NCI-H2196 (cell line): Measurements from ENCODE around the gene DIRAS2.

Experiments
- DNase-seq: peaks from one replicate; lab custom pipeline; 2025; ENCODE audit not compliant: unreplicated experiment; lab: John Stamatoyannopoulos, UW

Gene DIRAS2

DNA sequence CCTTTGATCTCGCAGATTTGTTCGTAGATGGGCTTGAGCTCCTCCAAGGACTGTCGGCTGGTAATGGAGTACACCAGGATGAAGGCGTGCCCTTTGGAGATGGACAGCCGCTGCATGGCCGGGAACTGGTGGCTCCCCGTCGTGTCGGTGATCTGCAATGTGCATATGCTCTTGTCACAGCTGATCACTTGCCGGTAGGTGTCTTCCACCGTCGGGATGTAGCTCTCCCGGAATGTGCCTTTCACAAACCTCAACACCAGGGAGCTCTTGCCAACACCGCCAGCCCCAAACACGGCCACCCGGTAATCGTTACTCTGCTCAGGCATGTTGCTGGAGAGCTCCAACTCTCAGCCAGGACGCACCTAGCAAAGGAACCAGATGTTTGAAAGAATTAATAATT lies 29.1 kb downstream of the DIRAS2 start:
- DNase-seq, result no peak

DNA sequence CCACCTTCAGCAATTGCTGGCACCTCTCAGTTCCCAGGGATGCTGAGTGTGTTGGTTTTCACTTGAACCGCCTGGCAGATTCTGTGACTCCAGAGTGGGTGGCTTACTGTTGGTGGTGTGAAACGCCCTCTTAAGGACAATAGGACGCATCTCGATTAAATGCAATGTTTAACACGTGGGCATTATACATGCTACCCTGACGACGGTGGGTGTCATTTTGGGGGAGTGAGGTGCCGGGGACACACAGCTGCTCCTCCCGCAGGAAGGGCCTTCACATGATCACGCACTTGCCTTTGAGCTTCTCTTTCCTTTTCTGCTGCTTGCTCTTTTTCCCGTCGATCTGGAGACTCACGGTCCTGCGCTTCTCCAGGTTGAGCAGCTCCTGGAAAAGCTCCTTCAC lies 29.7 kb downstream of the DIRAS2 start:
- DNase-seq, result no peak

DNA sequence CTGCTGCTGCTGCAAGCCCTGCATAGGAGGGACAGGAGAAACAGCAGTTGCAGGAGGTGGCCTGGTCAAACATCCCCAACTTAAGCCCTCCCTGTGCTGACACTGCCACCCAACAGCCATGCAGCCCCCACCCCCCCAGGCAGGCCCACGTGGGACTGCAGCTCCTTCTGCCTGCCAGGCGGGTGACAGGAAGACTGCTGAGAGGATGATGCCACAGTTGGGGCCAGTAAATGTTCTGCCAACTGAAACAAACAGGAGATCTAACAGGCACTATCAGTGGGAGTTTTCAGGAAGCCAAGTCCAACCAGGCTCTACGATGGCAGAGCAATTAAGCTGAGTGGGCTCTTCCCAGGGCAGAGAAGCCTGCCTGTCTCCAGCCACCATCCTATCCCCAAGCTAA lies 31.1 kb downstream of the DIRAS2 start:
- DNase-seq, result no peak

DNA sequence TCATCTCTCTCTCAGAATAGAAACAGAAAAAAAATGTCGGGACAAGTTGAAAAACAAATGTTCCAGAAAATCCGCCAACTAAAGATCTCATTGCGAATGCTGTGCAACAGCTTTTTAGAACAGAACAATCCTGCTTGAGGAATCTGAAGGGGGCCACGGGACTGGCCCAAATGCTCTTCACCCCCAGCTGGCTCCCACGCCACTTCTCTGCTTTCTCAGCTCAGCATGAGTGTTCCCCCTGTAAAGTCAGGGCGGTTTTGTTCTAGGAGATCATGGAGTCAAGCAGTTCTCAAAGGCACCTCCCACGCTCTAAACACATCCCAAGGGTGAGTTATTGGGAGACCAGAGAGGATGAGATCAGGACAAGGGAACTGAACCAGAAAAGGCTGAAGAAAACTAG lies 31.5 kb downstream of the DIRAS2 start:
- no peak for DNase-seq

DNA sequence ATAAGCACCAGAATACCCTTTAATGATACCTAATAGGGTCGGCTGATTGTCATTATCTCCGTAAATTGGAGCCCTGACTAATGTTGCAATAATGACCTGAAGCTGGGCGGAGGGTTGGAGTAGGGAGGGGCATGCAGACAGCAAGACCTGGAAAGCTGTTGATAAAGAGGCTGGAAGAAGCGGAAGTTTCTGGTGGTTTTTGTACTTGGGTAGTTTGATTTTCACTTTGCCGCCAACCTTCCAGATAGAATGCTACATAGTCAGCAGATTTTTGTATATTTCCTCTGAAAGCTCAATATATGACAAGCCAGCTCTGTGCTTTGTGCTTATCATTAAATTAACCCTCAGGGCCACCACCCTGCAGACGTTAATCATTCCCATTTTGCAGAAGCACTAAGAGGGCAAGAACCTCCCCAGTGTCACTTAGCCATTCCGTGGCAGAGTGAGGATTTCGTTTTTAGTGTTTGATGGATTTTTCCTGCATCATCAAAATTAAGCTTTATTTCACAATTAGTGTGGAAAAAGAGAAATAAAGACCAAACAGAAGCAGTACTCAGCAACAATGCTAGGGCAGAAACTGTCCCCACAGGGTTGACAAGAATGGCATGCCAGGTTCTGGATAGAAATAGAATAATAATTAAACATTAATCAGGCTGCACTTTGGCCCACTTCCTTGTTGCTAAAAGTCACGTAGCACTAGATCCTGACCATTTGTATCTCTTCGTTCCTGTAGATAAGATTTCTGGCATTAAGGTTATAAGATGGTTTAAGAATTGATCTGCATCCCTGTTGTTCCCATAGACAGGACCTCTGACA lies 34.7 kb downstream of the DIRAS2 start:
- DNase-seq, result no peak

DNA sequence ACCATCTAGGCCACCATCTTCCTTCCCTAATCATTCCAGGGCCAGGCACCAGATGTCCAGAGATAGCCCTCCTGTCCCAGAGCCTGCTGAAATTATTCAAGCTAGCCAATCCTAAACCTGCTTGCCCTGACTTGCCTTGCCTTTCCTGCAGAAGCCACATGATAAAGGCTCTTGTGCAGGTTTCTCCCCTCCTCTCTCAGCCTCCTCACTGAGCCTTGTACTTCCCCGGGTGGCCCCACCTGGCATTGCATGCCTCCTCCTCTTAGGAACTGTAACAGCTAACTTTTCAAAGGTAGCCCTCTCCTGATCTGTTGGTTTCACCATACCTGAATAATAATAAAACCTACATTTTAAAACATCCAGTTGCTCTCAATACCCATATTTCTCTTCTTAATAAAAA lies 42.6 kb downstream of the DIRAS2 start:
- DNase-seq, result no peak

DNA sequence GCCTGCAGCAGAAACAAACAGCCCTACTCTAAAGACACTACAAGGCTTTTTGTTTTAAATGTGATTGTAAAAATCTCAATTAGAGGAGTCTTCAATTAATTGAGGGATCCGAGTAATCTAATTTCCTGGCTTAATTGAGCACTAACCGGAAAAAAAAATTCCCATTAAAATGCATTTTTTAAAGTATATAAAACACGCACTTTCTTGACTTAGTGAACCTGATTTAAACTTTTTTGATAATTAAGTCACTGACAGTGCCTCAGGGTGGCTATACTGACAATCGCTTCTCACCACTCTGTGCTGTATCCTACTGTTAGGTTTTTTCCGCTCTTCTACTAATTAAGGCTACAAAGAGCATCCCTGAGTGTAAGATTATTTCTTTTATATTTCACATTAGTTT lies 44.4 kb downstream of the DIRAS2 start:
- no peak for DNase-seq

DNA sequence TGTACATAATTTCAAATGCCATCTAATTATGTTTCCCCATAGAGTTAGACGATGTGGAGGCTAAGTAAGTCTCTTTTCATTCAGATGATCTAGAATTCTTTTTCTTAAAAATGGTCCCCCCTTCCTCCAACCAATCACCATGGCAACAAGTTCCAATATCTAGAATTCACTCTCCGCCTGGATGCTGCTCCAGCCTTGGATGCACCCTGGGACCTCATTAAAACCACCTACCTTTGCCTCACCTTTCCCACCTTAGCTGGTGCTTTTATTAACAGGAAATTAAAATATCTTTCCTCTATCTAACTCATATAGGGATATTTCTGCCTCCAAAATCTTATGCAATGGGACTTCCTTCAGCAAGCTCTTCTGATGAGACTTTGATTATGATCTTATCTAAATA lies 49.0 kb downstream of the DIRAS2 start:
- no peak for DNase-seq

DNA sequence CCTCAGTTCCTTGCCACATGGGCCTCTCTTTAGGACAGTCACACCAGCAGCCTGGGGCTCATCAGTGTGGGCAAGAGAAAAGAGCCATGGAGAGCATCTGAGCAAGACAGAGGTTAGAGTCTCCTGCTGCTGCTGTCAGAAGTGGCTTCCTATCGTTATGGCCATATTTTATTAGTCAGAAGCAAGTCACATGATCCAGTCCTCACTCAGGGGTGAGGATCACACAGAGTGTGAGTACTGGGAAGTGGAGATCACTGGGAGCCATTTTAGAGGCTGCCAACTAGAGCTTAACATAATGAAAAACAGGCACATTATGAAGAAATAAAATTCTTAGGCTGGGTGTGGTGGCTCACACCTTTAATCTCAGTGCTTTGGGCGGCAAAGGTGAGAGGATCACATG lies 62.0 kb downstream of the DIRAS2 start:
- no peak for DNase-seq

DNA sequence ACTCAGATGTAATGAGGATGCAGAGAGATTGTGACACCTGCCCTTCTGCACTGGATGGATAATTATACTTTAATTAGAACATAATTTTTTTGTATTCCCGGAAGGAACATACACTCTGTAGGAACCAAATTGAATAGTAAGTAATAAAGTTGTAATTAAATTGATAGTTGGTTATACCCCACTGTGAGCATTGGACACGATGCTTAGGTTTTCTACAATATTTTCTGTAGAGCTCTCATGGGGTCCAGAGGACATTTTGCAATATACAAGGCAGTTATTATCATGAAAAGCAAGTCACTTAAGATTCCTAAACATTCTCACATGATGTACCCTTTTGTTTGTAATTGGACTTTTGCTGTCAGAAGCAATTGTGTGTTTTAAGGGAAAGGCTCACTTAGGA lies 63.4 kb downstream of the DIRAS2 start:
- no peak for DNase-seq

DNA sequence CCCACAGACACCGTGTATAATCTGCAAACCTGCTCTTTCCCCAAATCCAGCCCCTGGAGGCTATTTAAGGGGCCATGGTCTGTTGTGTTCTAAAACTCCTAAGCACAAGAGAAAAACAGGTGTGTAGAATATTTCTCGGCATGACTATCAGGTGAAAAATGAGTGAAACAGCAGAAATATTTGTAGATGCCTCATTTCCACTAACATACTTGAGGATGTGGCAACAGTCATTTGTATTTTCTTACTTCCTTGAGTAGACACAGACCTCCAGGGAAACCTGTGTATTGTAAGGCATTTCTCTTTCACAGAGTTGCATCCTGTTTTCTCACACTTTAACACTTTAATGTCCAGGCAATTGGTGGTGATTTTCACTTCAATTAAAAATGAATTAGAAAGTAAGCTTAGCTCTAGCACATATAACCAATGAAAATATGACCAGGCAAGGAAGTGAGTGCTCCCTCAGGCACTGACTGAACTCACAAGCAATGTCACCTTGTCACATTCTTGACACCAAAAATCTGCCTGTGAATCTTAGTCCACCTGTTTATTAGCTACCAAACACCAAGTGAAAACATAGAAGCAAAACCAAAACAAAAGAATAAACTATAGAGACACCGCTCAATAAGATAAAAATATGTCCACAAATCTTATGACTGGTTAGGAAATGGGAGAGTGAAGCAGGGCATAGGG lies 64.4 kb downstream of the DIRAS2 start:
- DNase-seq, result no peak

DNA sequence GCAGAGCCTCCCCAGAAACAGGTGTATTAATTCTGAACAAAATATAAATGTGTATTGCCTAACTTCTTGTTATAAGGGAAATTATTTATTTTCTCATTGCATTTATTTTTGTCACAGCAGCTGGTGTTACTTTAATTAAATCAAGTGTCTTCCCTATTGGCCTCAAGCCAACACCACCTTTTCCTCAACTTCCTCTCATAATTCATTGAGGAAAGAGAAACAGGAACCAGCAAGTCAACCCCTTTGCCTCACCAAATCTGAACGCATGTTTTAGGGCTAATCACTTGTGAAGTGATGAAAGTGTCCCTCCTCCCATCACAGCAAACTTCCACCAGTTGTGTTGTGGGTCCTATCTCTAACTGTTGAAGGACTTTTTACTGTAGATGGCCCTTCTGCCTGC lies 73.1 kb downstream of the DIRAS2 start:
- peak; percentile 21 for DNase-seq

DNA sequence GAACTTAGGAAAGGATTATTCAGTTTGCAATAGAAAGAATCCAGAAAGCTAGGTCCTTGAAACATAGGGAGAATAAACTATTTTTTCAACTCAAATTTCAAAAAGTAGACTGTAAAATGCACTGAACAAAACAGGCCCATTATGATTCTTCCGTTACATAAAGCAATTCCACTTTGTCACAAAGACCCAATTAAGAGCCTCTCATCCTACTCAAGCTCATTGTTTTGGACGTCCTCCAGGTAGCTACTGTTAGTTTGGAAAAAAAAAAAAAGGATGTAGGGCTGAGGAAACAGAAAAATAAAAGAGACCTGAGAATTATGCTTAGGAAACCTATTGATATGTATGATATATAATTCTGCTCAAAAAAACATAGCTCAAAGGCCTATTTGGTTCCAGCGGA lies 74.0 kb downstream of the DIRAS2 start:
- peak; percentile 19 for DNase-seq

DNA sequence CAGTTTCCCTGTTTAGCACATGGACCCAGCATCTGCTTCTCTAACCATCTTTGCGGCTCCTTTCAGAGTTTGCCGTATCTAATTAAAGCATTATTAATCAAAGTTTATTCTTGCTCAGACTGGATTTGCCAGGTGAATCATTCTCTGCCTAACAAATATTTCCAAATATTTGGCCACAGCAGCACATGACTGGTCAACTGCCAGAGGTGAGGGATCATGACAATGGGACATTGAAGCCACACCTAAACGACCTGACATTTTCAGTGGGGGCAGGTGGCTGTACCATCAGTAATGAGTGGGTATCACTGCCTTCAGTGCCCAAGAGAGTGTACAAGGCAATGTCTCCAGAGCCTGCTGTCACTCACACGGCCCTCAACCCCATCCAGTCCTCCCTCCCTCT lies 80.4 kb downstream of the DIRAS2 start:
- no peak for DNase-seq
